CD14-positive monocyte (primary cell): ENCODE data around the gene UGT1A10. TPM values are rescaled to one million over a fixed set of nuclear protein-coding genes. Genes with fewer than 3 reads are reported as not detected.
A peak's percentile ranks its signal among the peaks of the same experiment; 100 is the strongest.

Experiments used
- DNase-seq, 3 donors: peaks; one replicate each; pipeline ENCODE4 v3.0.0-alpha.2; 2011 to 2022
- H2AFZ ChIP-seq: 2 replicates; pipeline ENCODE4 v1.6.0; 2012; ENCODE audit warnings: mild to moderate bottlenecking, low read depth, low read length, inconsistent platforms; ENCODE audit not compliant: insufficient read depth, poor library complexity, severe bottlenecking
- H3K27ac ChIP-seq, 2 donors: 1 replicate in 1 of 2; 2 replicates in 1 of 2; pipeline ENCODE4 v1.5.1; 2012 to 2013; ENCODE audit warnings: low read length in 2 of 2, control low read depth in 1 of 2, inconsistent platforms in 1 of 2, low read depth in 1 of 2, mild to moderate bottlenecking in 1 of 2
- H3K27me3 ChIP-seq, 2 donors: one replicate each; pipeline versions ENCODE4 v1.6.0 to v1.6.1; 2011 to 2013; ENCODE audit warnings: low read length in 2 of 2; ENCODE audit not compliant: control insufficient read depth in 2 of 2, insufficient read depth in 2 of 2
- H3K36me3 ChIP-seq, 2 donors: replicated peaks in 1 of 2; 1 replicate in 1 of 2; 2 replicates in 1 of 2; pipeline versions ENCODE4 v1.5.1 to v1.6.1; 2012 to 2013; ENCODE audit warnings: low read length in 2 of 2, control low read depth in 1 of 2, inconsistent platforms in 1 of 2, mild to moderate bottlenecking in 1 of 2; ENCODE audit not compliant: insufficient read depth in 2 of 2, control insufficient read depth in 1 of 2
- H3K4me1 ChIP-seq, 2 donors: 1 replicate in 1 of 2; 2 replicates in 1 of 2; pipeline versions ENCODE4 v1.5.1 to v1.6.1; 2012 to 2013; ENCODE audit warnings: low read length in 2 of 2, control low read depth in 1 of 2, inconsistent platforms in 1 of 2, mild to moderate bottlenecking in 1 of 2, moderate library complexity in 1 of 2; ENCODE audit not compliant: insufficient read depth in 2 of 2, control insufficient read depth in 1 of 2
- H3K4me2 ChIP-seq: replicated peaks from 2 replicates; pipeline ENCODE3; 2012; ENCODE audit warnings: low read length, moderate library complexity, mild to moderate bottlenecking; ENCODE audit not compliant: poor library complexity, severe bottlenecking; ENCODE audit errors: extremely low read depth
- H3K4me3 ChIP-seq, 3 experiments: fragments of 200-600 bp in 1 of 3; sonication (generic) in 1 of 3; replicated peaks in 1 of 3; 1 replicate in 2 of 3; 2 replicates in 1 of 3; pipeline ENCODE4 v1.5.1; 2011 to 2013; ENCODE audit warnings: low read length in 3 of 3, mild to moderate bottlenecking in 3 of 3, control low read depth in 2 of 3, low read depth in 2 of 3, inconsistent platforms in 1 of 3, moderate library complexity in 1 of 3
- H3K79me2 ChIP-seq: 2 replicates; pipeline ENCODE4 v1.6.0; 2012; ENCODE audit warnings: mild to moderate bottlenecking, control low read depth, inconsistent platforms, low read length, moderate library complexity; ENCODE audit not compliant: insufficient read depth
- H3K9ac ChIP-seq: 2 replicates; pipeline ENCODE4 v1.6.0; 2017; ENCODE audit warnings: low read length, mild to moderate bottlenecking; ENCODE audit not compliant: insufficient read depth, poor library complexity, severe bottlenecking
- H3K9me3 ChIP-seq, 2 donors: replicated peaks in 1 of 2; 1 replicate in 1 of 2; 2 replicates in 1 of 2; pipeline versions ENCODE4 v1.5.1 to v1.6.1; 2012 to 2013; ENCODE audit warnings: low read length in 2 of 2, control low read depth in 1 of 2; ENCODE audit not compliant: control insufficient read depth in 1 of 2, insufficient read depth in 1 of 2
- H4K20me1 ChIP-seq: 2 replicates; pipeline ENCODE4 v1.6.0; 2012; ENCODE audit warnings: mild to moderate bottlenecking, low read length, control low read depth, moderate library complexity; ENCODE audit not compliant: insufficient read depth
- H3K27ac Mint-ChIP-seq, 7 donors: one replicate each; pipeline ENCODE4 v1.8.0; 2020; ENCODE audit warnings: mild to moderate bottlenecking in 7 of 7, mixed read lengths in 7 of 7, moderate library complexity in 6 of 7, inconsistent platforms in 2 of 7
- H3K27me3 Mint-ChIP-seq, 3 donors: one replicate each; pipeline ENCODE4 v1.8.0; 2021 to 2022; ENCODE audit warnings: low read depth in 3 of 3, mild to moderate bottlenecking in 3 of 3, mixed read lengths in 3 of 3, moderate library complexity in 3 of 3, inconsistent platforms in 1 of 3
- H3K36me3 Mint-ChIP-seq, 2 donors: one replicate each; pipeline ENCODE4 v1.8.0; 2020; ENCODE audit warnings: mixed read lengths in 2 of 2, inconsistent platforms in 1 of 2, mild to moderate bottlenecking in 1 of 2
- H3K4me1 Mint-ChIP-seq: one replicate; pipeline ENCODE4 v1.8.0; 2020; ENCODE audit warnings: mild to moderate bottlenecking, mixed read lengths
- H3K4me3 Mint-ChIP-seq, 2 donors: one replicate each; pipeline ENCODE4 v1.8.0; 2020; ENCODE audit warnings: mild to moderate bottlenecking in 2 of 2, mixed read lengths in 2 of 2, moderate library complexity in 1 of 2
- H3K9me3 Mint-ChIP-seq, 7 donors: one replicate each; pipeline ENCODE4 v1.8.0; 2020 to 2022; ENCODE audit warnings: mixed read lengths in 7 of 7, mild to moderate bottlenecking in 6 of 7, moderate library complexity in 6 of 7, inconsistent platforms in 2 of 7
- CTCF ChIP-seq: fragments of 200-600 bp; IDR thresholded peaks from one replicate; pipeline ENCODE4 v1.8.0; 2022; ENCODE audit warnings: antibody characterized with exemption, mild to moderate bottlenecking
- WGBS: methylation state at CpG from one replicate; pipeline ENCODE4 v1.1.5; 2013; ENCODE audit warnings: missing lambda C conversion rate; ENCODE audit not compliant: insufficient coverage; 5-methylcytosine and 5-hydroxymethylcytosine counted together
- intact Hi-C, 2 donors: fragments of 100-400 bp; cut with micrococcal nuclease; formaldehyde crosslinking; loops; one replicate each; pipeline versions ENCODE4 v1.15.0 to v1.15.1; 2023
- polyA plus RNA-seq, 3 donors: library from polyadenylated mRNA; depleted of rRNA in 1 of 3; unstranded in 2 of 3; stranded (reverse) in 1 of 3; fragments of 300-500 nt in 2 of 3; fragments of >200 nt in 1 of 3; fragmentation: Illumina TruSeq in 2 of 3; gene quantifications; 1 replicate in 2 of 3; 2 replicates in 1 of 3; pipeline ENCODE4 v1.2.3, GENCODE V29; 2012 to 2021

UGT1A10 gene
- polyA plus RNA-seq, 3 donors, result not detected

GRCh38 chr2:233708942-233709341, 72.7 kb downstream of the UGT1A10 start:
- Histone ChIP-seq H3K79me2 (no peaks in the 10 kb centered on the region), H3K27me3 (no peaks in the 10 kb centered on the region), H3K27ac (no peak overlapping the region), H3K9me3 (no peaks in the 10 kb centered on the region), H3K4me2 (no peak overlapping the region), H3K4me1 (no peaks in the 10 kb centered on the region), H4K20me1 (no peaks in the 10 kb centered on the region), H3K36me3 (no peaks in the 10 kb centered on the region), H2AFZ (no peak overlapping the region), H3K4me3 (no peak overlapping the region), H3K9ac (no peak overlapping the region)
- DNase-seq, result no peak
- H3K27me3 Mint-ChIP-seq, result peaks cover 3 to 5% (median 4%) of the 10 kb centered on the region in 3 donors
- no peaks in the 10 kb centered on the region for H3K4me1 Mint-ChIP-seq
- no peaks in the 10 kb centered on the region for H3K36me3 Mint-ChIP-seq
- WGBS, result 100% methylated on average over 2 of the region's 5 CpGs
- intact Hi-C loops, result no loop called here
- H3K9me3 Mint-ChIP-seq, result peaks cover 0 to 2% (median 0%) of the 10 kb centered on the region in 7 donors
- H3K4me3 Mint-ChIP-seq, result no peak overlapping the region
- no peak overlapping the region for H3K27ac Mint-ChIP-seq
- no peak for TF ChIP-seq CTCF

DNA sequence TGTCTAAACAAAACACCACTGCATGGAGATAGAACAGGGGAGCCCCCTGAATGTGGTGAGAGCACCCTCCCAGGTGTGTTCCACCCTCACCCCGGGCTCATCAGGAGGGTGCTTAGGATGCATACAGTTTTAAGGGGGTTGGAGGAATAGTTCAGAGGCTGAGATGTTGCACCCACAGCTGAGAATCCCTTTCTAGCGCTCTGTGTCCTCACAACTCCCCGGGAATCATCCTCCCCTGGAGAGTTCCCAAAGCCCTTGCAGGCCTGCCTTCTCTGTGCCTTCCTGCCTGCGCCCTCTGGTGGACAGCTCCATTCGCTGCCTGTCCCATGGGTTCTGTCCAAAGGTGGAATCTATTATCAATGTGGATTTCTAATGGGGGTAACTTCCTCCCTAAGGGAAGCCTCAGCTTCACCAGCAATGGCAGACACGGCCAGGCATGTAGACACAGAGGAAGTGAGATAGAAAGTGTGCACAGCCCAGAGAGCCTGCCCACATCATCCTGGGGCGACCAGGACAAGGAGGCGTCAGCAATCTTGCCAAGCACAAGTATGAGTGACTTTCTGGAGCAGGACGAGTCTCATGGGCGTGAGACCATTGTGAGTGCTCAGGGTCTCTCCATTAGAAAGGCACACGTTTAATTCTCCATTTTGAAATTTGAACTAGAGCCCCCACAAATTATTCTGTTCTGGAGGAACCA, 75.2 kb downstream of the UGT1A10 start:
- Histone ChIP-seq H3K9me3 (no peaks in the 10 kb centered on the region), H3K36me3 (no peaks in the 10 kb centered on the region), H3K79me2 (no peaks in the 10 kb centered on the region), H3K4me2 (no peak overlapping the region), H3K9ac (no peak overlapping the region), H3K27ac (no peak overlapping the region), H3K27me3 (no peaks in the 10 kb centered on the region), H3K4me1 (no peaks in the 10 kb centered on the region), H3K4me3 (no peak overlapping the region), H4K20me1 (no peaks in the 10 kb centered on the region), H2AFZ (no peak overlapping the region)
- DNase-seq, result peak; percentile 8 to 34 (median 13)
- H3K9me3 Mint-ChIP-seq, result peaks cover 0 to 2% (median 0%) of the 10 kb centered on the region in 7 donors
- no peaks in the 10 kb centered on the region for H3K4me1 Mint-ChIP-seq
- no peak overlapping the region for H3K27ac Mint-ChIP-seq
- no peaks in the 10 kb centered on the region for H3K36me3 Mint-ChIP-seq
- intact Hi-C loops, result no loop called here
- 66% methylated on average over 6 of the region's 11 CpGs for WGBS
- TF ChIP-seq CTCF, result peak; percentile 91
- H3K4me3 Mint-ChIP-seq, result no peak overlapping the region
- H3K27me3 Mint-ChIP-seq, result peaks cover 4 to 7% (median 6%) of the 10 kb centered on the region in 3 donors
